Embryonic facial prominence (tissue), 1 donor: ENCODE measurements around the gene SOS1.

ENCODE experiments used
- DNase-seq: peaks from one replicate; pipeline ENCODE4 v3.0.0-alpha.2; 2016; ENCODE audit errors: extremely low spot score

The SOS1 gene

GRCh38 chr2:39024833-39025232 is 96.0 kb downstream of the SOS1 start:
- DNase-seq, result no peak

GRCh38 chr2:39023649-39024048 is 97.2 kb downstream of the SOS1 start:
- no peak for DNase-seq

- no peak for DNase-seq
These were observed 98.1 kb downstream of the SOS1 start for GRCh38 chr2:39022642-39023235.

GRCh38 chr2:39020383-39020782 is 100.5 kb downstream of the SOS1 start:
- DNase-seq, result no peak

- no peak for DNase-seq
These were observed 102.2 kb downstream of the SOS1 start for GRCh38 chr2:39018638-39019037.

- no peak for DNase-seq
These were observed 103.5 kb downstream of the SOS1 start for GRCh38 chr2:39017334-39017733.

- no peak for DNase-seq
These were observed 105.4 kb downstream of the SOS1 start for GRCh38 chr2:39015424-39015823.

- no peak for DNase-seq
These were observed 107.0 kb downstream of the SOS1 start for GRCh38 chr2:39013871-39014270.

- no peak for DNase-seq
These were observed 112.2 kb downstream of the SOS1 start for GRCh38 chr2:39008665-39009064.

- DNase-seq, result no peak
These were observed 112.9 kb downstream of the SOS1 start for GRCh38 chr2:39007875-39008504.

GRCh38 chr2:39000552-39000951 is 120.3 kb downstream of the SOS1 start:
- no peak for DNase-seq

- DNase-seq, result no peak
These were observed 123.1 kb downstream of the SOS1 start for GRCh38 chr2:38997781-38998180.

- DNase-seq, result no peak
These were observed 129.0 kb downstream of the SOS1 start for GRCh38 chr2:38991899-38992298.

- no peak for DNase-seq
These were observed 132.1 kb downstream of the SOS1 start for GRCh38 chr2:38988716-38989115.

- DNase-seq, result no peak
These were observed 138.4 kb downstream of the SOS1 start for GRCh38 chr2:38982498-38982897.

GRCh38 chr2:38981670-38982357 is 139.0 kb downstream of the SOS1 start:
- DNase-seq, result no peak

- no peak for DNase-seq
These were observed 139.7 kb downstream of the SOS1 start for GRCh38 chr2:38981003-38981669.

GRCh38 chr2:38978908-38979307 is 141.9 kb downstream of the SOS1 start:
- DNase-seq, result no peak

- DNase-seq, result no peak
These were observed 142.5 kb downstream of the SOS1 start for GRCh38 chr2:38978296-38978903.

GRCh38 chr2:38977047-38977446 is 143.8 kb downstream of the SOS1 start:
- DNase-seq, result no peak

- DNase-seq, result no peak
These were observed 145.8 kb downstream of the SOS1 start for GRCh38 chr2:38975042-38975441.

- no peak for DNase-seq
These were observed 147.6 kb downstream of the SOS1 start for GRCh38 chr2:38973266-38973665.
